Measurements from ENCODE around the gene PTPRS. TPM values are rescaled to one million over a fixed set of nuclear protein-coding genes. Genes with fewer than 3 reads are reported as not detected.

PTPRS gene
- polyA plus RNA-seq, 3 donors: 16.4 to 106 (median 28.5) TPM

- H3K27ac ChIP-seq (ENCODE audit: low read depth, low read length): no peak overlapping the region
- 77 to 99% (median 79%) methylated on average over 6 to 7 of the region's 7 CpGs for WGBS, 3 donors
Measured at GRCh38 chr19:5317321-5317720, 23.3 kb downstream of the PTPRS start.

GRCh38 chr19:5316138-5316537 lies 24.5 kb downstream of the PTPRS start:
- WGBS, 3 donors: 81 to 94% (median 86%) methylated on average over 9 of the region's 9 CpGs
- H3K27ac ChIP-seq (ENCODE audit: low read depth, low read length): no peak overlapping the region

DNA sequence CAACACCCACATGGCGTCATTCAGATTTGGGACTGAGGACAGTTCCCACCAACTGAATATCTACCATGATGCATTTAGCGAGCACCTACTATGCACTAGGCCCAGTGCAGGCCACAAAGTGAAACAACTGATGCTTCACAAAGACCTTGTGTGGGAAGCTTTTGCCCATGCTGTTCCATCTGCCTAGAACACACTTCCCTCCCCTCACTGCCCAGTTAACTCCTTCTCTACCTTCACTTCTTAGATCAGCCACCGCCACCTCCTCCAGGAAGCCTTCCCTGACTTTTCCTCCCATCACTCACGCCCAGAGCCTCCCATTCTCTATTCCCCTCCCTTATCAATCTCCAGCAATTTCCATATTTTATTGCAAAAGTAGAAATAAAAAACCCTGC lies 25.7 kb downstream of the PTPRS start:
- no peak overlapping the region for H3K27ac ChIP-seq (ENCODE audit: low read depth, low read length)
- 71 to 95% (median 94%) methylated on average over 4 of the region's 4 CpGs for WGBS, 3 donors

DNA sequence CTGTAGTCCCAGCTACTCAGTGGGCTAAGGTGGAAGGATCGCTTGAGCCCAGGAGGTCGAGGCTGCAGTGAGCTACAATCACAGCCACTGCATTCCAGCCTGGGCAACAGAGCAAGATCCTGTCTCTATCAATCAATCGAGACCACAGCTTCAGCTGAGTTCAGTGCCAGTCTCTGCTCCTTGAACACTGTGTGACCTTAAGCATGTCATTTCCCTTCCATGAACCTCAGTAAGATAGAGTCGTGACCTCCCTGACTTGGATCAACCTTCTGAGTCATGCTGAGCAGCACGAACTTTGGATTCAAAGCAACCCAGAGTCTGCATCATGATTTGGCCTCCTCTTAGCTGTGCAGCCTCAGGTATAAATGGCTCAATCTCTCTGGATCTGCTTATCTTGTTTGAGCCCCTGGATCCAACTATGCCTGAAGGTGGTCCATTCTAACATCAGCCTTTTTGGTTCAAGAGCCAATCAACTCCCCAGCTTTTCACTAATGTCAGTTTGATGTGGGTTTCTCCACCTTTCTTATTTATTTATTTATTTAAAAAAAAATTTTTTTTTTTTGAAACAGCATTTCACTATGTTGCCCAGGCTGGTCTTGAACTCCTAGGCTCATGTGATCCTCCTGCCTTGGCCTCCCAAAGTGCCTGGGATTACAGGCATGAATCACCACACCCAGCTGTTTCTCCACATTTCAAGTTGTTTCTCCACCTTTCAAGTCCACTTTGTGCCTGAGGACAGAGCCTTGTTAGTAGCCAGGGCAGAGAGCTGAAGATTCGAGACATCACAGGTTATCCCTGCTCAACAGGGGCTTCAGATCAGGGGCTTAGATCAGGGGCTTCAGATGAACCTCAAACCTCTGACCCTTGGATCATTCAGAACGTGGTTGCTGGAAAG lies 26.4 kb downstream of the PTPRS start:
- 77 to 83% (median 79%) methylated on average over 7 of the region's 7 CpGs for WGBS, 3 donors

DNA sequence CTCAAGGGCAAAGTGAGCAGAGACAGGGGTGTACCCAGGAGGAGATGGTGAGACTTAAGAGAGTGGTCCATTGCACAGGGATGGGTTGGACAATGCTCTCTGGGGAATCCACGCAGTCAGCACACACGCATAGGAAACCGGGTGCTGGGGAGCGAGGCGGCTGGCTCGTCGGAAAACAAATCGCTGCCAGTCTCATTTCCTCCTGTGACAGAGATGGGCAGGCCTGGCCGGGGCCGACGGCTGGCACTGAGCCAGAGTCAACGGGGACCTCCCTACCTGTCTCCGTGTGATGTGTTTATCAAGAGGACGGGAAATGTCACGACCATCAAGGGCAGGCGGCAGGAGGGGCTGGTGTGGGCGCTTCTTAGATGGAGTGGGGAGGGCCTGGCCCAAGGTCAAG lies 27.3 kb downstream of the PTPRS start:
- H3K27ac ChIP-seq (ENCODE audit: low read depth, low read length): no peak overlapping the region
- WGBS, 3 donors: 6 to 17% (median 12%) methylated on average over 17 of the region's 17 CpGs

More for the DNA sequence above, 26.4 kb downstream of the PTPRS start:
- H3K27ac ChIP-seq (ENCODE audit: low read depth, low read length): no peak overlapping the region

DNA sequence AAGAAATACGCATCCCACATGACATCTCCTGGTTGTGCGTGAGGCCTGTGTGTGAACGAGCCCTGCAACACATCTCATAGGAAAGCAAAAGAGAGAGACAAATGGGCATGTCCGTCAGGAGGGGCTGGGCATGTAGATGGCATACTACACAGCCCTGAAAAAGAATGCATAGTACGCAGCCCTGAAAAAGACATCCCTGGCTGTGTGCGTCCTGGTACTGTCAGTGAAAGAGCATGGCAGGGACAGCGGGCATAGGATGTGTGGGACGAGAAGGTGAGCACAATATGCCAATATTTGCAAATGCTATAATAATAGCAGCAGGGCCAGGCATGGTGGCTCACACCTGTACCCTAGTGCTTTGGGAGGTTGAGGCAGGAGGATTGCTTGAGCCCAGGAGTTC lies 28.6 kb downstream of the PTPRS start:
- WGBS, 3 donors: 95 to 98% (median 97%) methylated on average over 8 of the region's 8 CpGs
- no peak overlapping the region for H3K27ac ChIP-seq (ENCODE audit: low read depth, low read length)

- WGBS, 3 donors: 61 to 73% (median 63%) methylated on average over 17 of the region's 17 CpGs
- H3K27ac ChIP-seq (ENCODE audit: low read depth, low read length): no peak overlapping the region
Measured at GRCh38 chr19:5309438-5310204, 31.0 kb downstream of the PTPRS start.

DNA sequence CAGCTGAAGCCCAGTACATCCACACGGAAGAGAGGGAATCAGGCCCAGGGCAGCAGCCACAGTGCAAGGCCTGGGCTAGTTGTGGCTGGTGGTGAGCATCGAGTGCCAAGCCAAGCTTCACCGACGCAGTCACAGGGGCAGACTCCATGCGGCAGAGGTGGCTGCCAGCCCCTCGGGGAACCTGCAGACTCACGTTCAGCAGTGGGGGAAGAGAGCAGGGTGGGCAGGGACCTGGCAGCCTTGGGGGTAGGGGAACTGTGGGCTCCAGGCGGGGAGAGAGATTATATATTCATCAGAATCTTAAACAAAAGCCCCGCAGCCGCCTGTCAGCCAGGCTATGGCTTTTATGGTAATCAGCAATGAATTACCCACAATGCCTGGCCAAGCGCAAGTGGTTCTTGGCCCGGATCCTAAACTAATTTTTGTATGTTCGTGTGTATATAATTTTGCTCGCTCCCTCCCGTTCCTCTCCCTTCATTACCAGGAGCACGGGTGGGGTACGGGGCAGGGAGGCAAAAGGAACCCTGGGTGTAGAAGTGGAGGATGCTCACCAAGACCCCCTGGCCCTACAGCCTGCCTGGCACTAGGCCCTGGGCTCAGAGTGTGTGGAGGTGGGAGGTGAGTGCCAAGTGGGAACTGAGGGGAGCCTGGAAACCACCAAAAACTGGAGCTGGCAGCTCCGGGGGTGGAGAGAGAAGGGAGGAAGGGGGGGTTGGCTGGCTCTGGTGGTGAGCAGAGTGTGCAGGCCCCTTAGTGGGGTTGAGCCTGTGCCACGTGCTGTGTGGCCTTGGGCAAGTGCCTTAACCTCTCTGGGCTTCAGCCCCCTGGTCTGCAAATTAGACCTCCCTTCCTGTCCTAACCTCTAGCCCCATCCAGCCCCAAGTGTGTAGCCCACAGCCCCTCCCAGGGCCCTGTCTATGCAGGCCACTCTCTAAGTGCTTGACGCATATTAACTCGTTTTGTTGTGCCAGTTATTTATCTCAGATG lies 31.9 kb downstream of the PTPRS start:
- H3K27ac ChIP-seq (ENCODE audit: low read depth, low read length): no peak overlapping the region
- WGBS, 3 donors: 47 to 57% (median 54%) methylated on average over 21 of the region's 21 CpGs

- WGBS, 3 donors: 95 to 97% (median 96%) methylated on average over 19 of the region's 19 CpGs
Measured at GRCh38 chr19:5307655-5308054, 33.0 kb downstream of the PTPRS start.

GRCh38 chr19:5305163-5305562 lies 35.4 kb downstream of the PTPRS start:
- H3K27ac ChIP-seq (ENCODE audit: low read depth, low read length): no peak overlapping the region
- WGBS, 3 donors: 86 to 93% (median 86%) methylated on average over 3 of the region's 3 CpGs

More at GRCh38 chr19:5307655-5308054, 33.0 kb downstream of the PTPRS start:
- no peak overlapping the region for H3K27ac ChIP-seq (ENCODE audit: low read depth, low read length)

GRCh38 chr19:5304486-5304885 lies 36.1 kb downstream of the PTPRS start:
- 81 to 89% (median 87%) methylated on average over 6 of the region's 6 CpGs for WGBS, 3 donors
- H3K27ac ChIP-seq (ENCODE audit: low read depth, low read length): no peak overlapping the region

- H3K27ac ChIP-seq (ENCODE audit: low read depth, low read length): no peak overlapping the region
- 84 to 92% (median 88%) methylated on average over 7 of the region's 7 CpGs for WGBS, 3 donors
Measured at GRCh38 chr19:5303208-5303607, 37.4 kb downstream of the PTPRS start.

GRCh38 chr19:5302396-5302795 lies 38.2 kb downstream of the PTPRS start:
- H3K27ac ChIP-seq (ENCODE audit: low read depth, low read length): no peak overlapping the region
- WGBS, 3 donors: 82 to 88% (median 83%) methylated on average over 9 of the region's 9 CpGs

DNA sequence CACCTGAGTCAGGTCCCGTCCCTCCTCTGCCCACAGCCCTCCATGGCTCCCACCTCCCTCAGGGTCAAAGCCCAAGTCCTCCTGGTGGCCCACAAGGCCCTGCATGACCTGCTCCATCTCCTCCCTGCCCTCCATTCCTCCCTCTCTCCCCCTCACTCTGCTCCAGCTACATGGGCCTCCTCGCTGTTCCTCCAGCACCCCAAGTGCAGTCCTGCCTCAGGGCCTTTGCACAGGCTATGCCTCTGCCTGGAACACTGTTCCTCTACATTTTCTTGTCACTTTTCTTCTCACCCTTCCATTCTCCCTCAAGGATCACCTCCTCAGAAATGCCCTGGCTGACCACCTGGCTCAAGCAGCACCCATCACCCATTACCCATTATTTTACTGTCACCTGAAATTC lies 41.5 kb downstream of the PTPRS start:
- no peak overlapping the region for H3K27ac ChIP-seq (ENCODE audit: low read depth, low read length)
- WGBS, 3 donors: 89 to 95% (median 94%) methylated on average over 2 of the region's 2 CpGs

DNA sequence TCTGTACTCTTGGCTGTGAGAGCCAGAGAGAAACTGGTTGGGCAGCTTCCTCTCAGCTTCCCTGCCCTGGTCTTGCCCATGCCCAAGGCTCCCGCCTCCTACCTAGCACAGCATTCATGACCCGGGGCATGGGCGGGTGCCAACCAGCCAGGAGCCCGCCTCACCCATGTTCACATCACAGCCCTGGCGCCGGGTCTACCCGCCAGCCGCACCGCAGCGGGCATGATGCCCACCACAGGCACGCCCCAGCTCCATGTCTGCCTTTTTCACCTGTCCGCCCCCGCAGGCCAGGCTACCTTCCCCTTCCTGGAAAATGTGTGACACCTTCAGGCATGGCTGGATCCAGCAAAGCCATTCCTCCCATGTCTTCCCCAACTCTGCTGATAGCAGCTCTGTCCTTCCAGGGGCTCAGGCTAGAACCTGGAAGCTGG lies 42.1 kb downstream of the PTPRS start:
- H3K27ac ChIP-seq (ENCODE audit: low read depth, low read length): no peak overlapping the region
- 76 to 94% (median 92%) methylated on average over 13 of the region's 13 CpGs for WGBS, 3 donors

GRCh38 chr19:5297272-5297669 lies 43.3 kb downstream of the PTPRS start:
- H3K27ac ChIP-seq (ENCODE audit: low read depth, low read length): no peak overlapping the region
- 93 to 94% (median 94%) methylated on average over 6 of the region's 6 CpGs for WGBS, 3 donors

DNA sequence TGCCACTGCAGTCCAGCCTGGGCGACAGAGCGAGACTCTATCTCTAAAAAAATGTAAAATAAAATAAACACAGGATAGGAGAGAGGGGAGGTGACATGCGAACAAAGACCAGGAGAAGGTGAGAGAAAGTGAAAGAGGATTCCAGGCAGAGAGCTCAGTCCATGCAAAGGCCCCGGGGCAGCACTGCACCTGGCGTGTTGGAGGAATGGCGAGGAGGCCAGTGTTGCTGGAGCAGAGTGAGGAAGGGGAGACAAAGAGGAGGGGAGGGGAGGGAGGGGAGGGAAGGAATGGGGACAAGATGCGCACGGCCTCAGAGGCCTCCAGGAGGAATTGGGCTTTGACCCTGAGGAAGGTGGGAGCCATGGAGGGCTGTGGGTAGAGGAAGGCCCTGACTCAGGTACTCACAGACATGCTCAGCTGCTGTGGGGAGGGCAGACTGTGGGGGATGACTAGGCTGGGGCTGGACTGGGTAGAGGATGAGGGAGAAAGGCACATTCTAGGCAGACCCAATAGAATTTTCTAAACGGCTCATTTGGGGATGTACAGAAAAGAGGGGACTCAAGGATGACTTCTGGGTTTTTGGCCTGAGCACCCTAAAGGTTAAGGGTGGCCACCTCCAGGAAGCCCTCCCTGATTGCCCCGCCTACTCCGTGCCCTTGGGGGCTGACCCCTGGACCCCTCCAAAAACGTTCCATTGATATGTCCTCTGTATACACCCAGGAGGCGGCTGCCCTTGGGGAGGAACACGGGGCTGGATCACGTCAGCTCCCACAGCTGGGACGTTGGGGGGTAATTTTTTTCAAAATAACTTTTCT lies 43.9 kb downstream of the PTPRS start:
- H3K27ac ChIP-seq (ENCODE audit: low read depth, low read length): no peak overlapping the region
- WGBS, 3 donors: 84 to 91% (median 86%) methylated on average over 16 of the region's 16 CpGs

Data from adipose tissue (tissue), 3 donors.